ENCODE data around the gene ORC4. TPM values are rescaled to one million over a fixed set of nuclear protein-coding genes. Genes with fewer than 3 reads are reported as not detected.

ORC4 gene
- total RNA-seq, 1 experiment from 2014 or later = 68.0 TPM

DNA sequence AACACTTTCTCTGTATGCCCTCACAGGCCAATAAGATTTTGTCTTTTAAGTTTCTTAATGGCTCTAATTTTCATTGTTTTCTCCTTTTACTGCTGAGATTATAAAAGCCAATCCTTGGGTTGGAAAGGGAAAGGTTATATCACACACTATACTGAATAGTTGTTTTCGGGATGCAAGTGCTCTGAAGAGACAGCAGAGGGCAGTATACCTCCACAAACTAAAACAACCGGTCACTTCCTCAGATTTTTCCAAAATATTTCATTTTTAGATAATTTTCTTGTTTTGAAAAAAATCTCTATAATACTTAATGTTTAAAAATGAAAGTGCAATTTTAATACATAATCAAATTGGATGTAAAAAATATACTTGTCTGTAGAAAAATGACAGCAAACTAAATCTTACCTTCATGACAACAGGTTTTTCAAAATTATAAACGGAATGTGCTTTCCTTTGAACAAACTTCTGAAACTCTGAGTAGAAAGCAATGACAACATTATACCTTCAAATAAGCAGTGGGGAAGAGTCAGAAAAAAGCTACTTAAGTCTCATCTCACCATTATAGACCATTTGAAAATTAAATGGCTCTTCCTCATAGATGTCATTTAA lies 82.7 kb downstream of the ORC4 start:
- H3K36me3 ChIP-seq = peaks cover 12% of the 10 kb centered on the region
- peak in 1 of 2 experiments; percentile 37 for DNase-seq (ENCODE audit: low read depth in 1 of 2, low spot score in 2 of 2)

GRCh38 chr2:147934881-147935620 lies 85.5 kb downstream of the ORC4 start:
- H3K27ac ChIP-seq = no peak overlapping the region
- H3K36me3 ChIP-seq = peaks cover 12% of the 10 kb centered on the region
- no peak overlapping the region for H3K4me3 ChIP-seq
- H3K27me3 ChIP-seq (replicated peaks) = no peaks in the 10 kb centered on the region
- no peaks in the 10 kb centered on the region for H3K4me1 ChIP-seq (replicated peaks)
- DNase-seq (ENCODE audit: low read depth in 1 of 2, low spot score in 2 of 2) = no peak
- no peaks in the 10 kb centered on the region for H3K9me3 ChIP-seq (replicated peaks)

More for the DNA sequence above, 82.7 kb downstream of the ORC4 start:
- Histone ChIP-seq H3K27ac (no peak overlapping the region), H3K4me1 (replicated peaks) (no peaks in the 10 kb centered on the region), H3K27me3 (replicated peaks) (no peaks in the 10 kb centered on the region), H3K9me3 (replicated peaks) (no peaks in the 10 kb centered on the region), H3K4me3 (no peak overlapping the region)

DNA sequence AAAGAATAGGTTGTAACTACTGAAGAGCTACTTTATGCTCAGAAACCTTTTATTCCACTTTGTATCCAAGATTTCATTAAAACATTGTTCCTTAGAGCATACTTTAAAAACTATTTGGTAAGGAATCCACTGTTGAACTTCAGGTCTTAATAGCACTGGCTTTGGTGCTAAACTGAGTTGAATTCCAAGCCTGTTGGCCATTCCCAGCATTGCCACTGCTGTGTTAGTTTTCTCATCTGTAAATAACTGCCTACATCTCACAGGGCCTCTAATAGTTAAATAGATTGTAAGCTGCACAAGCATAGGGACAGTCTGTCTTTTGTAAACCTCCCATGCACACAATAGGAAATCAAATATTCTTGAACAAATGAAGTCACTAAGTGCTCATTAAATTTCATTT lies 86.6 kb downstream of the ORC4 start:
- Histone ChIP-seq H3K27ac (no peak overlapping the region), H3K9me3 (replicated peaks) (no peaks in the 10 kb centered on the region), H3K4me3 (no peak overlapping the region), H3K27me3 (replicated peaks) (no peaks in the 10 kb centered on the region), H3K4me1 (replicated peaks) (no peaks in the 10 kb centered on the region), H3K36me3 (peaks cover 12% of the 10 kb centered on the region)
- no peak for DNase-seq (ENCODE audit: low read depth in 1 of 2, low spot score in 2 of 2)

DNA sequence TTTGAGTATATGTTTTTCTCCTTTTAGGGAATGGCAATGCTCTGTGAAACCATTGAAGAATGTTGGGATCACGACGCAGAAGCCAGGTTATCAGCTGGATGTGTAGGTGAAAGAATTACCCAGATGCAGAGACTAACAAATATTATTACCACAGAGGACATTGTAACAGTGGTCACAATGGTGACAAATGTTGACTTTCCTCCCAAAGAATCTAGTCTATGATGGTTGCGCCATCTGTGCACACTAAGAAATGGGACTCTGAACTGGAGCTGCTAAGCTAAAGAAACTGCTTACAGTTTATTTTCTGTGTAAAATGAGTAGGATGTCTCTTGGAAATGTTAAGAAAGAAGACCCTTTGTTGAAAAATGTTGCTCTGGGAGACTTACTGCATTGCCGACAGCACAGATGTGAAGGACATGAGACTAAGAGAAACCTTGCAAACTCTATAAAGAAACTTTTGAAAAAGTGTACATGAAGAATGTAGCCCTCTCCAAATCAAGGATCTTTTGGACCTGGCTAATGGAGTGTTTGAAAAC lies 93.4 kb downstream of the ORC4 start:
- H3K36me3 ChIP-seq = no peaks in the 10 kb centered on the region; the same call in 1 of the 2 replicates

GRCh38 chr2:147925886-147926285 lies 94.7 kb downstream of the ORC4 start:
- no peak for DNase-seq (ENCODE audit: low read depth in 1 of 2, low spot score in 2 of 2)
- Histone ChIP-seq H3K27ac (no peak overlapping the region), H3K4me3 (no peak overlapping the region), H3K9me3 (replicated peaks) (no peaks in the 10 kb centered on the region), H3K36me3 (no peaks in the 10 kb centered on the region; the same call in 1 of the 2 replicates), H3K27me3 (replicated peaks) (no peaks in the 10 kb centered on the region), H3K4me1 (replicated peaks) (no peaks in the 10 kb centered on the region)

More for the DNA sequence above, 93.4 kb downstream of the ORC4 start:
- Histone ChIP-seq H3K9me3 (replicated peaks) (no peaks in the 10 kb centered on the region), H3K27ac (no peak overlapping the region), H3K4me1 (replicated peaks) (no peaks in the 10 kb centered on the region), H3K27me3 (replicated peaks) (no peaks in the 10 kb centered on the region), H3K4me3 (no peak overlapping the region)
- DNase-seq (ENCODE audit: low read depth in 1 of 2, low spot score in 2 of 2) = no peak

GRCh38 chr2:147924647-147925046 lies 95.9 kb downstream of the ORC4 start:
- Histone ChIP-seq H3K27ac (no peak overlapping the region), H3K4me3 (no peak overlapping the region), H3K27me3 (replicated peaks) (no peaks in the 10 kb centered on the region), H3K36me3 (no peaks in the 10 kb centered on the region; the same call in 1 of the 2 replicates), H3K9me3 (replicated peaks) (no peaks in the 10 kb centered on the region), H3K4me1 (replicated peaks) (no peaks in the 10 kb centered on the region)
- DNase-seq (ENCODE audit: low read depth in 1 of 2, low spot score in 2 of 2) = no peak

- H3K4me1 ChIP-seq (replicated peaks) = no peaks in the 10 kb centered on the region
Observed at GRCh38 chr2:147923846-147924245, 96.7 kb downstream of the ORC4 start.

GRCh38 chr2:147917161-147917560 lies 103.4 kb downstream of the ORC4 start:
- Histone ChIP-seq H3K9me3 (replicated peaks) (no peaks in the 10 kb centered on the region), H3K36me3 (no peaks in the 10 kb centered on the region), H3K4me3 (no peak overlapping the region), H3K27ac (no peak overlapping the region), H3K4me1 (replicated peaks) (peaks cover 4% of the 10 kb centered on the region), H3K27me3 (replicated peaks) (no peaks in the 10 kb centered on the region)
- no peak for DNase-seq (ENCODE audit: low read depth in 1 of 2, low spot score in 2 of 2)

More at GRCh38 chr2:147923846-147924245, 96.7 kb downstream of the ORC4 start:
- H3K36me3 ChIP-seq = no peaks in the 10 kb centered on the region; the same call in 1 of the 2 replicates
- H3K4me3 ChIP-seq = no peak overlapping the region
- no peaks in the 10 kb centered on the region for H3K9me3 ChIP-seq (replicated peaks)
- H3K27ac ChIP-seq = no peak overlapping the region
- no peaks in the 10 kb centered on the region for H3K27me3 ChIP-seq (replicated peaks)
- DNase-seq (ENCODE audit: low read depth in 1 of 2, low spot score in 2 of 2) = no peak

- H3K36me3 ChIP-seq = no peaks in the 10 kb centered on the region
- no peak for DNase-seq (ENCODE audit: low read depth in 1 of 2, low spot score in 2 of 2)
- H3K27me3 ChIP-seq (replicated peaks) = no peaks in the 10 kb centered on the region
- peaks cover 4% of the 10 kb centered on the region for H3K4me1 ChIP-seq (replicated peaks)
- no peaks in the 10 kb centered on the region for H3K9me3 ChIP-seq (replicated peaks)
- no peak overlapping the region for H3K27ac ChIP-seq
- H3K4me3 ChIP-seq = no peak overlapping the region
Observed at GRCh38 chr2:147916723-147917122, 103.8 kb downstream of the ORC4 start.

DNA sequence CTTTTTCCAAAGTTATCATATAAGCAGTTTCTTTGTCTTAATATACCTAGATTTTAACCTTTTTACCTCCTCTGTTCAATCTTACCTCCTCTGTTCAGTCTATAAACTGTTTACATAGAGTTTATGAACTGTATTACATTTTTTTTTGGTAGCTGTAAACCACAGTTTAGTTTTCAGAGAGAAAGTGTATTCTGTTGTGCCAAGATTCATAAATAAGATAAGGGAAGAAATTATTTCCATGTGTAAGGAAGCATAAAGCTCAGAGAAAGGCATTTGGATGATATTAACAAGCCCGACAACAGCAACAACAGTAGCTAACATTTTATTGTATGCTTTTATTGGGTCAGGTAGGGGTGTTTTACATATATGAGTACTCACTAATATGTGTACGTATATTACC lies 104.5 kb downstream of the ORC4 start:
- no peaks in the 10 kb centered on the region for H3K9me3 ChIP-seq (replicated peaks)
- H3K4me3 ChIP-seq = no peak overlapping the region
- H3K27me3 ChIP-seq (replicated peaks) = no peaks in the 10 kb centered on the region
- no peaks in the 10 kb centered on the region for H3K36me3 ChIP-seq
- H3K4me1 ChIP-seq (replicated peaks) = peaks cover 4% of the 10 kb centered on the region
- no peak for DNase-seq (ENCODE audit: low read depth in 1 of 2, low spot score in 2 of 2)
- no peak overlapping the region for H3K27ac ChIP-seq

GRCh38 chr2:147913701-147914480 lies 106.6 kb downstream of the ORC4 start:
- Histone ChIP-seq H3K4me3 (no peak overlapping the region), H3K27ac (no peak overlapping the region), H3K9me3 (replicated peaks) (no peaks in the 10 kb centered on the region), H3K27me3 (replicated peaks) (no peaks in the 10 kb centered on the region), H3K4me1 (replicated peaks) (peaks cover 4% of the 10 kb centered on the region), H3K36me3 (no peaks in the 10 kb centered on the region)
- peak in 1 of 2 experiments; percentile 11 for DNase-seq (ENCODE audit: low read depth in 1 of 2, low spot score in 2 of 2)

DNA sequence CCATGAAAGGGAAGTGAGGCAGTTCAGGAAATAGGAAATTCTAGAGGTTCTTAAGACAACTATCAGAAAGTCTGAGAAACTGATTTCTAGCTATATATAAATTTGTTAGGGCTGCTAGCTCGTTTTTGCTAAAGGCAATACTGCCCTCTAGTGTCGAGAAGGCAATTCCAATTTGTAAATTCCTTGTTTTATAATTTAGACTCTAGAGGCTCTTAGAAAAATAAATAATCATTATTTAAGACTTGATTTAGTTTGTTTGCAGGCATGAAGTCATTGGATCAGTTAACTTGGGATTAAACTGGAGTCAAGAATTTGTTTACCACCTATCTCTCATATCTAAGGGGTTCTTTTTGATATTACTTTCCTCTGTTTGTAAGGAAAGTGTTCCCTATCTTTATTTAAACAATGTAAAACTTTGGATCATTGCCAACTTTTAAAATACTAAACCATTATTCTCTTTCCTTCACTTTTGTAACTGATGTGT lies 109.5 kb downstream of the ORC4 start:
- no peak overlapping the region for H3K27ac ChIP-seq
- peak in 1 of 2 experiments; percentile 52 for DNase-seq (ENCODE audit: low read depth in 1 of 2, low spot score in 2 of 2)
- no peaks in the 10 kb centered on the region for H3K36me3 ChIP-seq
- no peaks in the 10 kb centered on the region for H3K9me3 ChIP-seq (replicated peaks)
- H3K27me3 ChIP-seq (replicated peaks) = no peaks in the 10 kb centered on the region
- H3K4me1 ChIP-seq (replicated peaks) = peaks cover 4% of the 10 kb centered on the region
- no peak overlapping the region for H3K4me3 ChIP-seq

DNA sequence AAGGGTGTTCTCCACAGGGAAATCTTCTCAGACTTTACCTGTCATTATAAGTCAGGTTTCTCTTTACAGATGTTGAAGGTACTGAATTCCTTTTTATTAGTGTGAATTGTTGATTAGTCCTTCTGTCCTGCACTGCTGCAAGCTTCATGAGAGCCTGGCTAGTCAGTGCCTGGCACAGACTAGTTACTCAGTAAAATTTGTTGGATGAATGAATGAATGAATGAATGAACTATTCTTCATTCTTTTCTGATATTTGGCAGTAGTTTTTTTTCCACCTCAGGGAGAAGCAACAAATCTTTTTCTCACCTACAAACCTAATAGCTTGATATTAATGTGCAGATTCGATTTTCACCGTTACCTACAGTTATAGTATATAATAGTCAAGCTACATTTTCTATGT lies 111.4 kb downstream of the ORC4 start:
- no peak for DNase-seq (ENCODE audit: low read depth in 1 of 2, low spot score in 2 of 2)
- no peaks in the 10 kb centered on the region for H3K9me3 ChIP-seq (replicated peaks)
- peaks cover 4% of the 10 kb centered on the region for H3K4me1 ChIP-seq (replicated peaks)
- no peaks in the 10 kb centered on the region for H3K36me3 ChIP-seq
- H3K27me3 ChIP-seq (replicated peaks) = no peaks in the 10 kb centered on the region
- no peak overlapping the region for H3K4me3 ChIP-seq
- no peak overlapping the region for H3K27ac ChIP-seq
